H1 (cell line): ENCODE measurements around the gene ATP6V1G3. TPM values are rescaled to one million over a fixed set of nuclear protein-coding genes. Genes with fewer than 3 reads are reported as not detected.

Experiments used
- CTCF ChIA-PET: fragments of 300-600 bp; sonication (Branson Sonifier 250); formaldehyde crosslinking; loops from one replicate; lab custom pipeline; 2021; ENCODE audit not compliant: partially characterized antibody; lab: Charles Lee
- POLR2A ChIA-PET: fragments of 300-600 bp; sonication (Branson Sonifier 250); formaldehyde crosslinking; loops from one replicate; lab custom pipeline; 2021; ENCODE audit warnings: inconsistent platforms; ENCODE audit not compliant: partially characterized antibody; lab: Charles Lee
- DNase-seq, 2 experiments: peaks; one replicate each; pipeline versions ENCODE4 v3.0.0 to v3.0.0-alpha.2; 2010 to 2022; ENCODE audit warnings: low spot score in 2 of 2, low read depth in 1 of 2, mixed read lengths in 1 of 2
- FAIRE-seq: peaks from 2 replicates; lab custom pipeline; 2011; peaks lifted over from hg19 to GRCh38; lab: Jason Lieb, UNC
- H2AFZ ChIP-seq: 2 replicates; pipeline ENCODE4 v1.8.1; 2012; ENCODE audit warnings: low read length, inconsistent platforms
- H2AK5ac ChIP-seq: 2 replicates; pipeline ENCODE4 v1.6.1; 2013; ENCODE audit warnings: low read depth, low read length
- H2BK120ac ChIP-seq: replicated peaks from 2 replicates; pipeline ENCODE3; 2013; ENCODE audit warnings: low read depth, low read length, inconsistent platforms
- H2BK12ac ChIP-seq: 2 replicates; pipeline ENCODE4 v1.6.1; 2013; ENCODE audit warnings: low read depth, low read length
- H2BK15ac ChIP-seq: 2 replicates; pipeline ENCODE4 v1.6.1; 2013; ENCODE audit warnings: low read length
- H2BK20ac ChIP-seq: 2 replicates; pipeline ENCODE4 v1.6.1; 2013; ENCODE audit warnings: low read length
- H2BK5ac ChIP-seq: 2 replicates; pipeline ENCODE4 v1.6.1; 2013; ENCODE audit warnings: low read depth, low read length
- H3K14ac ChIP-seq: 2 replicates; pipeline ENCODE4 v1.6.1; 2013; ENCODE audit warnings: inconsistent platforms; ENCODE audit not compliant: insufficient read length
- H3K18ac ChIP-seq: 2 replicates; pipeline ENCODE4 v1.6.1; 2013; ENCODE audit warnings: low read length; ENCODE audit errors: extremely low read depth
- H3K23ac ChIP-seq: 2 replicates; pipeline ENCODE4 v1.6.1; 2013; ENCODE audit warnings: inconsistent platforms; ENCODE audit not compliant: insufficient read length
- H3K23me2 ChIP-seq: 2 replicates; pipeline ENCODE4 v1.6.1; 2013; ENCODE audit warnings: low read depth, low read length
- H3K27ac ChIP-seq: 2 replicates; pipeline ENCODE4 v1.6.1; 2011; ENCODE audit warnings: low read depth, low read length, inconsistent platforms
- H3K27me3 ChIP-seq, 4 experiments: replicated peaks in 1 of 4; 1 replicate in 1 of 4; 2 replicates in 3 of 4; pipeline versions ENCODE4 v1.6.1 to v1.8.1; 2011 to 2013; ENCODE audit warnings: low read length in 3 of 4, mild to moderate bottlenecking in 3 of 4, inconsistent platforms in 2 of 4, mixed read lengths in 2 of 4, moderate library complexity in 1 of 4; ENCODE audit not compliant: control insufficient read depth in 3 of 4, insufficient read depth in 3 of 4; ENCODE audit errors: extremely low read depth in 1 of 4
- H3K36me3 ChIP-seq, 4 experiments: 2 replicates each; pipeline versions ENCODE4 v1.6.1 to v1.8.1; 2011 to 2013; ENCODE audit warnings: mild to moderate bottlenecking in 4 of 4, low read length in 3 of 4, moderate library complexity in 2 of 4, control low read depth in 1 of 4, inconsistent platforms in 1 of 4; ENCODE audit not compliant: insufficient read depth in 4 of 4, control insufficient read depth in 2 of 4
- H3K4ac ChIP-seq: replicated peaks from 2 replicates; pipeline ENCODE3; 2013; ENCODE audit warnings: low read length, low read depth, mixed read lengths, inconsistent platforms; ENCODE audit not compliant: insufficient read length
- H3K4me1 ChIP-seq, 4 experiments: replicated peaks in 1 of 4; 1 replicate in 1 of 4; 2 replicates in 3 of 4; pipeline versions ENCODE4 v1.6.1 to v1.8.1; 2011 to 2013; ENCODE audit warnings: low read length in 3 of 4, inconsistent platforms in 2 of 4, mixed read lengths in 1 of 4; ENCODE audit not compliant: insufficient read depth in 4 of 4, control insufficient read depth in 3 of 4
- H3K4me2 ChIP-seq, 2 experiments: 2 replicates each; pipeline versions ENCODE4 v1.6.1 to v1.8.1; 2011 to 2013; ENCODE audit warnings: low read depth in 2 of 2, low read length in 2 of 2, control low read depth in 1 of 2, inconsistent platforms in 1 of 2, mild to moderate bottlenecking in 1 of 2; ENCODE audit not compliant: insufficient read depth in 1 of 2
- H3K4me3 ChIP-seq, 4 experiments: fragments of 200-600, 300-600 bp in 1 of 4; sonication (generic), shearing (Covaris generic), sonication (Bioruptor Twin) in 1 of 4; 2 replicates each; pipeline versions ENCODE4 v1.5.1 to v1.8.1; 2011 to 2016; ENCODE audit warnings: low read length in 4 of 4, low read depth in 3 of 4, control low read depth in 2 of 4, inconsistent platforms in 2 of 4, mild to moderate bottlenecking in 2 of 4, mixed read lengths in 1 of 4, moderate library complexity in 1 of 4; ENCODE audit not compliant: insufficient read depth in 2 of 4; ENCODE audit errors: extremely low read depth in 1 of 4
- H3K56ac ChIP-seq: replicated peaks from 2 replicates; pipeline ENCODE3; 2013; ENCODE audit warnings: low read depth, mild to moderate bottlenecking, mixed read lengths, low read length, inconsistent platforms; ENCODE audit not compliant: insufficient read length
- H3K79me1 ChIP-seq: 2 replicates; pipeline ENCODE4 v1.6.1; 2013; ENCODE audit warnings: low read depth, low read length, control low read depth
- H3K79me2 ChIP-seq, 2 experiments: 2 replicates each; pipeline versions ENCODE4 v1.6.1 to v1.8.1; 2012 to 2013; ENCODE audit warnings: low read length in 2 of 2, mild to moderate bottlenecking in 2 of 2, inconsistent platforms in 1 of 2; ENCODE audit not compliant: insufficient read depth in 2 of 2, control insufficient read depth in 1 of 2
- H3K9ac ChIP-seq, 4 experiments: replicated peaks in 1 of 4; 1 replicate in 1 of 4; 2 replicates in 3 of 4; pipeline versions ENCODE4 v1.6.1 to v1.8.1; 2011 to 2013; ENCODE audit warnings: low read depth in 3 of 4, low read length in 3 of 4, control low read depth in 2 of 4, mild to moderate bottlenecking in 2 of 4, moderate library complexity in 2 of 4, inconsistent platforms in 1 of 4; ENCODE audit errors: extremely low read depth in 1 of 4
- H3K9me3 ChIP-seq, 2 experiments: 2 replicates each; pipeline versions ENCODE4 v1.6.1 to v1.8.1; 2012 to 2013; ENCODE audit warnings: mild to moderate bottlenecking in 2 of 2, moderate library complexity in 2 of 2, control low read depth in 1 of 2, inconsistent platforms in 1 of 2, low read depth in 1 of 2, low read length in 1 of 2, mixed read lengths in 1 of 2; ENCODE audit not compliant: insufficient read depth in 2 of 2
- H4K20me1 ChIP-seq, 2 experiments: replicated peaks in 1 of 2; 2 replicates each; pipeline versions ENCODE3 to v1.8.1; 2011 to 2013; ENCODE audit warnings: inconsistent platforms in 2 of 2, low read length in 2 of 2, mild to moderate bottlenecking in 1 of 2; ENCODE audit not compliant: insufficient read depth in 2 of 2, control insufficient read depth in 1 of 2
- H4K5ac ChIP-seq: 2 replicates; pipeline ENCODE4 v1.6.1; 2013; ENCODE audit warnings: low read length, low read depth, mixed read lengths, inconsistent platforms; ENCODE audit not compliant: insufficient read length
- H4K8ac ChIP-seq: 2 replicates; pipeline ENCODE4 v1.8.0; 2013; ENCODE audit warnings: mild to moderate bottlenecking, moderate library complexity, low read length, inconsistent platforms; ENCODE audit not compliant: insufficient read depth; ENCODE audit errors: extremely low read depth
- H4K91ac ChIP-seq: replicated peaks from 2 replicates; pipeline ENCODE3; 2013; ENCODE audit warnings: low read length, mixed read lengths, inconsistent platforms; ENCODE audit not compliant: insufficient read length
- RXRA ChIP-seq: IDR thresholded peaks from 2 replicates; pipeline ENCODE4 v1.6.1; 2011; ENCODE audit warnings: low read depth, mild to moderate bottlenecking, low read length, moderate library complexity; ENCODE audit not compliant: insufficient read depth
- WGBS, 2 experiments: shearing (Covaris generic) in 1 of 2; methylation state at CpG; one replicate each; pipeline versions ENCODE4 v1.1.6 to v1.1.7; 2013 to 2015; ENCODE audit warnings: low lambda C conversion rate in 2 of 2, mixed read lengths in 2 of 2, inconsistent platforms in 1 of 2, low coverage in 1 of 2, missing lambda C conversion rate in 1 of 2; ENCODE audit not compliant: insufficient replicate concordance in 2 of 2, insufficient coverage in 1 of 2, insufficient read length in 1 of 2; ENCODE audit errors: extremely low coverage in 1 of 2, missing lambda C conversion rate in 1 of 2; 5-methylcytosine and 5-hydroxymethylcytosine counted together
- polyA plus RNA-seq, 7 experiments: library from polyadenylated mRNA; depleted of rRNA in 3 of 7; stranded (reverse) in 5 of 7; unstranded in 2 of 7; fragments of >200 nt in 5 of 7; fragments of 200-250 nt in 2 of 7; gene quantifications; 1 replicate in 5 of 7; 2 replicates in 1 of 7; 4 replicates in 1 of 7; pipeline versions ENCODE4 v1.2.1 to v1.2.3, GENCODE V29; 2011 to 2013; ENCODE audit warnings: missing spikeins in 2 of 7, mixed read lengths in 2 of 7
- total RNA-seq: library from RNA; stranded (reverse); fragmentation: NEBNext Ultra II Directional; extraction: Animal tissue kit (Norgen Biotek cat#: 25700); gene quantifications from 2 replicates; pipeline ENCODE4 v1.2.1, GENCODE V29; 2021

Gene ATP6V1G3
- total and polyA plus RNA-seq, 2 of the 8 experiments (the other 6 are each of a cell fraction or from before 2014, with no cell fraction given) = not detected

DNA sequence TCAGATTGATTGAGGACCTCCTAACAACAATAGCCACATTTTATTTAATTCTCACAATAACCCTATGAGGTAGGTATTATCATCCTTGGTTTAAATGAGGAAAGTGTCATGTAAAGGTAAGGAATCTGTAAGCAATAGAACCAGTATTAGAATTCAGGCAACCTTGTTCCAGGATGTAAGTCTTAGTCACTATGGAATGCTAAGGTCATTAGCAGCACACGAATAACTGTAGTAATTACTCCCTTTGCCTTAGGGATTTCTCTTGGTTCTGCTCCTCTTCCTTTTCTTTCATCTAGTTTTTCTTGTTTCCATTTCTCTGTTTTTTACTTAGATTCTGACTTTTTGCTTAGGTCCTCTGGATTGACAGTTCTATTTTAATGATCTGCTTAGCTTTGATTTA, 23.1 kb upstream of the ATP6V1G3 start:
- Histone ChIP-seq H2BK15ac (no peak overlapping the region), H2AK5ac (no peak overlapping the region), H3K36me3 (no peaks in the 10 kb centered on the region), H3K56ac (no peak overlapping the region), H3K27ac (no peak overlapping the region), H3K79me2 (no peaks in the 10 kb centered on the region), H3K23ac (no peak overlapping the region), H2BK20ac (no peak overlapping the region), H4K5ac (no peak overlapping the region), H4K8ac (no peak overlapping the region), H3K79me1 (no peaks in the 10 kb centered on the region), H4K20me1 (no peaks in the 10 kb centered on the region), H2AFZ (no peak overlapping the region), H4K91ac (no peak overlapping the region), H3K9ac (no peak overlapping the region), H3K27me3 (no peaks in the 10 kb centered on the region), H3K9me3 (no peaks in the 10 kb centered on the region), H3K18ac (no peak overlapping the region), H3K4me2 (no peak overlapping the region), H2BK12ac (no peak overlapping the region), H3K14ac (no peak overlapping the region), H2BK120ac (no peak overlapping the region), H3K4ac (no peak overlapping the region), H3K23me2 (no peaks in the 10 kb centered on the region; the same call in 1 of the 2 replicates), H2BK5ac (no peak overlapping the region), H3K4me1 (no peaks in the 10 kb centered on the region), H3K4me3 (no peak overlapping the region)
- WGBS, 2 experiments = 72% methylated on average over 1 of the region's 1 CpG; no CpG with 5 or more reads in 1 of the 2 experiments
- CTCF ChIA-PET = no interaction called here
- no peak for FAIRE-seq
- no peak for DNase-seq
- POLR2A ChIA-PET = no interaction called here
- TF ChIP-seq RXRA = no peak
